Fibroblast of villous mesenchyme (primary cell): ENCODE results near the gene CAMKMT. TPM values are rescaled to one million over a fixed set of nuclear protein-coding genes. Genes with fewer than 3 reads are reported as not detected.

Experiments
- DNase-seq: peaks from one replicate; pipeline ENCODE4 v3.0.0-alpha.2; 2010; ENCODE audit warnings: low read depth
- H3K4me3 ChIP-seq: 2 replicates; pipeline ENCODE4 v1.5.1; 2011; ENCODE audit warnings: low read depth, mild to moderate bottlenecking, low read length
- CTCF ChIP-seq: IDR thresholded peaks from 2 replicates; pipeline ENCODE4 v1.5.1; 2012; ENCODE audit warnings: low read depth, mild to moderate bottlenecking, low read length; ENCODE audit not compliant: insufficient read depth
- total RNA-seq: library from RNA; depleted of rRNA; stranded (reverse); fragments of >200 nt; gene quantifications from 2 replicates; pipeline ENCODE4 v1.2.3, GENCODE V29; 2012

The CAMKMT gene
- total RNA-seq, 1 donor, result 9.9 TPM

GRCh38 chr2:44638649-44639048 is 276.9 kb downstream of the CAMKMT start:
- no peak for DNase-seq

DNA sequence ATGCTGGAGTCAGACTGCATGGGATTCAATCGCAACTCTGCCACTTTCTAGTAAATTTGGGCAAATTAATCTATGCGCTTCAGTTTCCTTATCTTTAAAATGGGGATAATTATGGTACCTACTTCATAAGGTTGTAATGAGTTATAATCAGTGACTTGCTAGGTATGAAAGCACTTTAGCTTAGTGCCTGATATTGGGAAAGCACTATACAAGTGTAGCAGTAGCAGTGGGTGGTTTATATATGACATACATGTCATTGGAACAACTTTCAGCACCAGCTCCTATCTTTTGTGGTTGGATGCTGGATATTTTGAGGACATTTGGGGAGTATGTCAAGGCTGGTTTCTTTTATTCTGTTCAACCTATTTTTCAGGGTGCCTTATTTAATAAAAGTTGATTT is 277.7 kb downstream of the CAMKMT start:
- DNase-seq, result no peak
- no peak overlapping the region for H3K4me3 ChIP-seq
- no peak for TF ChIP-seq CTCF

More at GRCh38 chr2:44638649-44639048, 276.9 kb downstream of the CAMKMT start:
- no peak overlapping the region for H3K4me3 ChIP-seq
- no peak for TF ChIP-seq CTCF

DNA sequence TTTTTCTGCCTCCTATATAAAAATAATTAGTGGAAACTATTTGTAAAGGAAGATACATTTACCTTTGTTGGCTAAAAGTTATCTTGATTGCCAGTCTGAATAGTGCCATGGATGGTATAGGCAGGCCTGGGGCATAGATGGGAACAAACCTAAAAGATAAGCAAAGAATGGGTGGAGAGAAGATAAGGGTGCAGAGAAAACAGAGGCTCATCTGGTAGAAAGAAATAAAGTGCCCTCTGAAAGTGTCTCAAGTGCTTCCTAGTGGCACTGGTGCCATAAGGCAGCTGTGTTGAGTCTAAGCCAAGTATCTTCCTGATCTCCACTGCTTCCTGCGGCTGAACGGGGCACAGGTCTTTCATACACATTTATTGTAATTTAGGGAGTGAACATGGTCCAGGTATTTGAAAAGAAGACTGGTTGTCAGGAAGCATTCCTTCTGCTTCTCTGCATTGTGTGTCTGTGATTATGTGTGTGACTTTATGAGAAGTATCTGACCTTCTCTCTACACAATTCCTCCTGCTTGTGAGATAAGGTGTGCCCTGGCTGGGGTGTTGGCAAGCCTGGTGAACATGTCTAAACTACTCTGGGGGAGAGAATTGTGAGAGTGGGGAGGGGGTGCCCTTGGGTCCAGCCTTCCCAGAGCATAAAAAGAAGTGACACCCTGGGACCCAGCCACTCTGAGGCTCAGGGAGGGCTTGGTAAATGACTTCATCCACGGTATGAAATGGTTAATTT is 280.5 kb downstream of the CAMKMT start:
- no peak overlapping the region for H3K4me3 ChIP-seq
- DNase-seq, result no peak
- no peak for TF ChIP-seq CTCF

- no peak for TF ChIP-seq CTCF
- no peak for DNase-seq
- no peak overlapping the region for H3K4me3 ChIP-seq
Observed at GRCh38 chr2:44645937-44646336, 284.2 kb downstream of the CAMKMT start.

- no peak for DNase-seq
- H3K4me3 ChIP-seq, result no peak overlapping the region
- TF ChIP-seq CTCF, result no peak
Observed at GRCh38 chr2:44649381-44649780, 287.6 kb downstream of the CAMKMT start.

- DNase-seq, result no peak
- H3K4me3 ChIP-seq, result no peak overlapping the region
- no peak for TF ChIP-seq CTCF
Observed at GRCh38 chr2:44650796-44651195, 289.0 kb downstream of the CAMKMT start.

- DNase-seq, result no peak
- no peak for TF ChIP-seq CTCF
- no peak overlapping the region for H3K4me3 ChIP-seq
Observed at GRCh38 chr2:44651974-44652373, 290.2 kb downstream of the CAMKMT start.
